Measurements from ENCODE around the gene C11orf58.

The C11orf58 gene

DNA sequence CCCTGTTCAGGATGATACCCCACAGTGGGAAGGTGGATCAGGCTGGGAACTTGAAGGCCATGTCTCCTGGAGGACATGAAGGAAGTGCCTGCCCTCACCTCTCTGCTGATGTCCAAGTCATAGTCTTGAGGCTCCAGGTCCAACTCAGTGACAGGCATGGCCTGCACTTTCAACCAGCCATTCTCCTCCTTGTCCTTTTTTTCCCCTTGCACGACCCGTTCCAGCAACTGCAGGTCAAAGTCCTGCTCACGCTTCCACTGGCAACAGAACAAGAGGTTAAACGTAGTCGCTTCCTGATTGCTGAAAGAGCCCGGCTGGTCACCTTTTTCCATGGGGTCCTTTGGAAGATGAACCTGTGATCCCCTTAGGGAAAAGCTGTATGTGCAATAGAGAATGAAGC is 47.7 kb downstream of the C11orf58 start:
- DNase-seq = no peak

DNA sequence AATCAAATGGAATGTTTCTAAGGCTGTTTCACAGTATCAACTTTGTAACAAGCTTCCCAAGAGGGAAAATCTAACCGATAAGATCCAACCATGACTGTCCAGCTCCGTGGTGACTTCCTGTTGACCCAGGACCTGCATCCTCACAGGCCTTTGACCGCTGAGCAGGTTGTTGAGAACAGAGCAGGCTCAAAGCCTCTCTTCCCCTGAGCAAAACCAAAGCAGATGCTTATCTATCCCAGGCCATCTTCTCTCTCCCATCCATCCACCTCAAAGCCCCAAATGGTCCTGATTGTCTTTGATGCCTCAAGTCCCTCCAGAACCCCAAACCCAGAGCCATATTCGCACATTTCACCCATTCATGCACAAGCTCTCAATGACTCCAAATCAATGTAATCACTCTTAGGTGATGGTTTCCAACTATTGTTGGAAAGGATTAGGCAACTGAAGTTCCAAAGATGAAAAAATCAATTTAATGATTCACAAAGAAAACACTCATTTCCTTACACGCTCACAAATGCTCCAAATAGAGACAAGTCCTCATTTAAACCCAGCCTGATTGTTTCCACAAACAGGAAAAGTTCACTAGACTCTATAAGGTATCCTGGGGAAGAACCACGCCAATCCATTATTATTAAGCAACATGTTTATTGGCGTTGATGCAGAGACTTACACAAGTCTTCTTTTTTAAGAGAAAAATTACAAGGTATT is 48.7 kb downstream of the C11orf58 start:
- DNase-seq = no peak

DNA sequence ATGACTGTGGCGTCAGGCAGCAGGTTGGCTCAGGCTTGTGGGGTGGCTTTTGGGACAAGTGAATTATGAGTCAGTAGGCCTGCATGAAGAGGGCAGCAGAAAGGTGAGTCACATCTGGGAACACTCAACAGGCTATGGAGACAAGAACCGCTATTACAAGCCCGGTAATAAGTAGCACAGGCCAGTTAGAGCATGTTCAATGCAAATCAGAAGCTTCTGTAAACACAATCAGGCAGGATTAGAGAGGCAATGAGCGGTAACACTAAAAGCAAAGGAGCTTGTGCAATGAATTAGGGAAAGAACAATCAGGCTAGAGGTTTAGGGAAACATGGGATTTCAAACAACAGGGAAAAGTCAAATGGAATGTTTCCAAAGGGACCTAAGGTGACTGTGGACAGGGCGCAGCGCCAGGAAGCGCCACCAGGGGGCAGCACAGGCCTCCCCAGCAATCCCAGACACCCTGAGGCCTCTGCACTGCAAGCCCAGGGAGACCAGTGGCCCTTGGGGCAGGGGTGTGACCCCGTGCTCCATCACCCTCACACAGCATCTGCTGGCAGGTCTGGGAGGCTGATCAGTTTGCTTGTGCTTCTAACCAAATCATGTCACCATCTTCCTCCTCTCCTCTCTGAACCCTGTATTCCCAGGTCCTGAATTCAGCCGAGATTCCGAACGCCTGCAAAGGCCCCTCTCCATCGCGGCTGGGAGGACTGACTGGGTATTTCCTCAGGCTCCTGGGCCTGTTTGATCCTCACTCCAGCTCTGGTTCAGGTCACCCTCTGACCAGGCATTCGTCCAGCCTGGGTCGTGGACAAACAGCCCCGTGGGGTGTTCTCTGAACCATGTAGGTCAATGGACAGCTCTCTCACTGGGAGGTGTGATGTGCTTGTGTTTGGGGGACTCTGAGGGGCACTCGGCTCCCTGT is 50.0 kb downstream of the C11orf58 start:
- peak; percentile 21 for DNase-seq

DNA sequence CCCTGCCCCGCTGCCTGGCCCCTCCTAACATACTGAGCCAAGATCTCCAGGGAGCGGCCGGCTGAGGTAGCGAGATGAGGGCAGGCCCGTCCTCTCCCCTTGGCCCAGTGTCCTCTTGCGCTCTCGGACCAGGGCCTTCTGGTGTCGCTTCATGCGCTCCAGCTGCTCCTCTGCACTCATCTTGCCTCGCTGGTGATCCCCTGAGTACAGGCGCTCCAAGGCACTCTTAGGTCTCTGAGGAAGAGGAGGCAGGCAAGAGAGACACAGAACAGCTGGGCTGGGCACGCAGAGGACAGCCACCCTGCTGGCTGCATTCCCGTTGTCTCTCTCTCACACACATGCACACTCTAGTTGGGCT is 50.6 kb downstream of the C11orf58 start:
- DNase-seq = no peak

DNA sequence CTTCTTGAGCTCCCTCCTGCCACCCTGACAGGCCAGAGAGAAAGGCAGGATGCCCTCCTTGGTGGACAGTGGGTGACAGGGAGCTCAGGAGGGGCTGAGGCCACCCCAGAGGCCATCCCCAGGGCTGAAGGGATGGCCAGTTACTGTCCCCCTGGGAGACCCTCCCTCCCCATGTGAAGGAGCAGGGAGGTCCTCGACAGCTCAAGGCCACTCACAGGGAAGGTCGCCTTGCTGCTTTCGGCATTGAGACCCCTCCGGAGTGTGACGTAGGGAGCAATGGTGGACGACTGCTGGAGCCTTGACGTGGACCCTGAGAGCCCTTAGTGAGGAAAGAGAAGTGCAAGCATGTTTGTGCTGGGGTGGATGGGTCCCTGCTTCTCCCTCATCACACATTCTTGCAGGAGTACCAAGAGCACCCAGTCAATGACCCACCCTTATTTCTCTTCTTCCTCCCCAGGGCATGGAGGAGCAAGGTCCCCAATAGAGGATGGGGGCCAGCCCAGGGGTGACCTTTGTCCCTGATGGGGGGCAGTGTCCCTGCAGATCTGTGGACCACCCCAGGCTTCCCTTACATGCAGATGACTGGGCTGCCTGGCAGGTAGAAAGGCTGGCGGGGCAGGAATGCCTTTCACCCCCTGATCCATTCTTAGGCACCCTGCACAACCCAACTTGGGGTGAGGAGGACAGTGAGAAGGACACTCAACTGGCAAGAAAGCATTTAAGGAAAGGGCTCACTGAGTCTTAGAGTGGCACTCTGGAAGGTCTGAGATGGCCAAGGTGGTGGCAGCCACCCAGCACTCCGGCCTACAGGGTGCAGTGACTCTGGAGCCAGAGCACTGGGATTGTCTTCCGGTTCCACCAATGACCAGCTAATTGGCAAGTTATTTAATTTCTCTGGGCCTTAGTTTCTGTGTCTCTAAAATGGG is 51.4 kb downstream of the C11orf58 start:
- no peak for DNase-seq

DNA sequence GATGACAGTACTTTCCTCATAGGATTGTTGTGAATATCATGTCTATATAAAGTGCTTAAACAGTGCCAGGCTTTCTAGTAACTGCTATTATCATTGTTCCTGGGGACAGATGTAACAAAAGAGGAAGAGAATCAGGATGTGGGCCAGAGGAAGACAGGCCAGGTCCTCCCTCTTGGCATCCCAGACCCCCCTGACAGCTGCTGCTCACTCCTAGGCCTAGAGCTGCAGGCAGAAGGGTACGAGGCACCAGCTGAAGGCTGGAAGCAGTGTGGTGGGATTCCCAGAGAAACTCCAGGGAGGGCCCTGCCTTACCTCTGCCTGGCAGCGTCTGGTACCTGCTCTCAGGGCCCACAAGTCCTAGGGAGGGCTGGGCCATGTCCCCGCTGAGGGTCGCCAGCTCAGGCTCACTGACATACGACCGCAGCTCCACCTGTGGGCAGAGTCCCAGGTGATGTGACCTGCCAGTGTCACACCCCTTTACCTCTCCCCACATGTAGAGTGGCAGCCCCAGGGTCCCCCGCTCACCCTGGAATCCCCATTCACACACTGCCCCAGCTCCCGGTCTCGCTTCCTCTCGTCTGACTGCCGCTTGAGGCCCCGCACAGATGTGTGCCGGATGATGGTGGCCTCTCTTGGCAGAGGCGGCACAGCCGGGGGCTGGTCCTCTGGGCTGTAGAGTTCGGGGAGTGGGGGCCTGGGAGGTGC is 52.2 kb downstream of the C11orf58 start:
- DNase-seq = no peak

DNA sequence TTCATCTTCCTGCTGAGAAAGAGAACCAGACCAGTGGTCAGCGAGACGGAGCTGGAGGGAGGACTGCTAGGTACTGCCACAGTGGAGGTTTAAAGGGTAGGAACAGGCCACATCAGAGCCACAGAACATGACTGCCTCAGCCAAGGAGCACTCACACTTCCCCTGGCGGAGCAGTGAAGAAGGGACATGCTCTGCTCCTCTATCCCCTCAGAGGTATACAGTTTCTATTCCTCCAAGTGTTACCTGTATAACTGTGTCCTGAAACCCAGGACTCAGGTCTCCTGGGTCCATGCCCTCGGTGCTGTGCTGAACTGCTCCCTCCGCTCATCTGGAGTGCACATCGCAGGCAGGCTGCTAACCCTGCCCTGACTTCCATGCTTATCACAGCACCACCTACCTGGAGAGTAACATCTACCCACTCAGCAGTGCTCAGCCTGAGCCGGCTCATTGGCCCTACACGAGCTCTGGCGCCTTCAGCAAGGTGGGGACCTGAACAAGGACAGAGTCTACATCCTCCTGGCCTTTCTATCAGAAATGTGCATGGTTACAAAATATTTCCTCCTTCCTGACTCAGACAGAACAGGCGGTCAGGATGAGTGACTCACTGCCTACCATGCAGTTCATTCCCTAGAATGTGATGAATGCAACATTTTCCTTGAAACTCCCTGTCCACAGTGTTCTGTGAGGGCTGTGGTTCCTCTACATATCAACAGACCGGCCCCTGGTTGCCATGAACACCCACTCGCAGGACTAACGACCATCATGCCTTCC is 52.9 kb downstream of the C11orf58 start:
- DNase-seq = no peak

DNA sequence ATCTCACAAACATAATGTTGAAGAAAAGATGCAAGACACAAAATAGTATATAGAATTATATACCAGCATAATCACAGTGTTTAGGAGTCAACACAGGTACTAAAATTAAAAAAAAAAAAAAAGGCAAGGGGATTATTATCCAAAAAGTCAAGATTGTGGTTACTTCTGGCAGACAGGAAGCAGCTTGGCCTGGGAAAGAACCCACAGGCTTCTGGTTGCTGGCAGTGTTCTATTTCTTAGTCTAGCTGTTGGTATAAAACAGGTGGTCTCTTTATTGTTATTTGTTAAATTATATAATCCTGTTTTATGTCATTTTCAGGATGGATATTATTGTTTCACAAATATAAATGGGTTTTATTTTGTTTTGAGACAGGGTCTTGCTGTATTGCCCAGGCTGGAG is 54.0 kb downstream of the C11orf58 start:
- no peak for DNase-seq

DNA sequence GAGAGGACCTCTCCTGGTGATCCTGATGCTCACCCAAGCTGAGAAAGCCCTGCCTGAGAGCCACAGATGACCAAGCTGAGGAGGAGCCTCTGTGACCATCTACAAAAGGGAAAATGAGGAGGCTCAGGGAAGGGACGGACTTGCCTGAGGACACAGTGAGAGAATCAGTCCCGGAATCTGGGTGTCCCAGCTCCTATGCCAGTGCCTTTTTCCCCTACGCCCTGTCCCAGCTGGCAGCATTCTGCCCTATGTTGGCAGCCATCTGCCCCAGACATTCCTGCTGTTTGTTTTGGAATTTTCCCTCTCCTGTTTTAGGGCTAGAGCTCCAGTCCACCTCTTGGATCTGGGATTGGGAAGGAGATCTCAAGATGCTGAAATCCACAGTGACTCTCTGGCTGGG is 54.6 kb downstream of the C11orf58 start:
- DNase-seq = no peak

DNA sequence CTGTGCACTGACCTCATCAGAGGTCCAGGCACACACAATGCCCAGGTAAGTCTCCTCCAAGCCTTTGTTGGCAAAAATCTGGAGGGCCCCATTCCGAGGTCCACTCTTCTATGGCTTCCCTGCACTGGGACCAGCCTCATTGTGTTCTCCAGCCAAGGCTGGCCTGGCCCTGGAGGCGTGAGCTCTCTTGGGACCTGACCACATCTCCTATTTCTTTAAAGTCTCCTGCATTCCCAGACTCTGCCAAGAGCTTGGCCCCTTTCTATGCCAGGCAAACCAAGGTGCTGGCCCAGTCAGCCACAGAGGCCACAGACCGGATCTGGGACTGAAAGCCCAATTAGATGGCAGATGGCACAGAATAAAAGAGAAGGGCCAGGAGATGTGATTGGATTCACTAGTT is 55.1 kb downstream of the C11orf58 start:
- DNase-seq = no peak

DNA sequence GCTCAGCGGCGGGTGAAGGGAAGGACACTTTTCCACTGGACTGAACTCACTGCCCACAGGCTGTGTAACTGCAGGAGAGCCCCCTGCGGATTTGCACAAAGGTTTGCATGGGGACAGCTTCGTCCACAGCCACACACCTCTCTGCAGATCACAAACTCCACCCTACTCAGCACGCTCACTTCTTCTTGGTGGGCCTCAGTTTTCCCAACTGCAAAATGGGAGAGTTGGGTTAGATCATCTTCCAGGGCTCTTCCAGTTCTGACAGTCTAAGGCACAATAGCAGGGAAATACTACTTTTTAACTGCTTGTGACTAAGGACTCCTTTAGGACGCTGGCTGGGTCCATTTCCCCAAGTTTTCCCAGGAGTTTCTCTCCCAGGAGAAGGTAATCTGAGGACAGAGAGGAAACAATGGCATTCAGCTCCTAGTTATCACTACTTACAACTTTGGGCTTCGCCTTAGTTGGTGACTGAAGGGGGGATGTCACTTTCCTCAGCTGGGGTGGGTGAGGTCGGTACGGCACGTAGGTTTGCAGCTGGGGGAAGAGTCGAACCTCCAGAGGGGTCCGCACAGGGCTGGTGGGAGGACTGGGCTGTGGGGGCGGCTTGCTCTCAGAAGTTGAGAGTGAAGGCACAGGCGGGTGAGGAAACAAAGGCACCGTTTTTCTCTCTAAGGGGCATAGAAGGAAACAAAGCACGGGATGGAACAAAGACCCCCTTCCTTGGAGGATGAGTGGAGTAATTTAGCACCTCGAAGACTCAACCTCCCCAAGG is 55.8 kb downstream of the C11orf58 start:
- DNase-seq = no peak

DNA sequence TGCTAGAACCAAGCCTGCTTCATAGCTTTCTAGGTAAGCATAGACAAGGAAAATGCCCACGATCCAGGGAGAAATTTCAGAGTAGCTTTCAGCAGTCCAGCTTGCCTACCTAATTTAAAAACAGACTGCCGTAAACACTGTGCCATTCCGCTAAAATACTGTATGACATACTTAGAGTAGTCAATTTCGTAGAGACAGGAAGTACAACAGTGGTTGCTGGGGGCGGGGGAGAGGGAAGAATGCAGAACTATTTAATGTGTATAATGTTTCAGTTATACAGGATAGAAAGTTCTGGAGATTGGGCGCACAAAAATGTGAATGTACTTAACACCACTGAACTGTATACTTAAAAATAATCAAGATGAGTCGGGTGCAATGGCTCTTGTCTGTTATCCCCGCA is 56.7 kb downstream of the C11orf58 start:
- DNase-seq = no peak

DNA sequence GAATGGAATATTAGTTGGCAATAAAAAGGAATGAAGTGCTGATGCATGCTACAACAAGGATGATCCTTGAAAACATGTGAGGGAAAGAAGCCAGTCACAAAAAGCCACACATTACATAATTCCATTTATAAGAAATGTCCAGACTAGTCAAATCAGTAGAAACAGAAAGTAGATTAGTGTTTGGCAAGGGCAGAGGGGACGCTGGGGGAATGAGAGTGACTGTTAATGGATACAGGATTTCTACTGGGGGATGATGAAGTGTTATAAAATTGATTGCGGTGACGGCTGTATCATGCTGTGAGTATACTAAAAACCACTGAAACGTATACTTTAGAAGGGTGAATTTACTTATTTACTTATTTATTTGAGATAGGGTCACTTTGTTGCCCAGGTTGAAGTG is 57.9 kb downstream of the C11orf58 start:
- DNase-seq = no peak

DNA sequence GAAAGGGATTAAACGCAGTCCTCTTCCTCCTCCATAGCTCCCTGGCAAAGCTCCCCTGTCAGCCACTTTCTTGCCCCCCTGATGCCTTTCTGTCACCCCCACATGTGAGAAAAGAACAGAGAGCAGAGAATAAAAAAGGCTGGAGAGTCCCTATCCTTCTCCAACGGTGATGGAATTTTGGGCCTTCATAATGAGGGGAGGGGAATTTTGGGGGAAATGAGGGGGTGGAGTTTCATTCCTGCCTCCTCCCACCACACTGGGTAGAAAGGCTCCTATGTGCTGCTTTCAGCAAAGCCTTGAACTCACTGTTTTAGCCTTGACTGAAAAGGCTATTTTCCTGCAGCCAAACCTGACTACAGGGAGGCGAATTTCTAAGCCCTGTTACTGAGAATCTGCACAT is 59.3 kb downstream of the C11orf58 start:
- DNase-seq = no peak

DNA sequence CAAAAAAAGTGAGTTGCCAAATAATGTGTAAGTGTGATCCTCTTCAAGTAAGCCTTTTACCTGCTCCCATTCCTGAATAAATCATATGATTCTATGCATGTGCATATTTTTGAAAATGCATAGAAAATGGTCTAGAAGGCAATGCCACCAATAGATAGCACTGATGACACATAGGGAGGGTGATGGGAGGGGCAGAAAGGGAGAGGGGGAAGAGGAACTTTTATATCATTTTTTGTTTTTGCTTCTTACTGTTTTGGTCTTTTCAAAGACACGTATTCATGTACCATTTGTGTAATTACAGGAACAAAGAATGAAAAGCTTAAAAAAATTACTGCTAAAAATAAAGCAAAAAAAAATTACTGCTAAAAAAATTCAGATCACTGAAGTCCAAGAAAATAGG is 60.8 kb downstream of the C11orf58 start:
- DNase-seq = no peak

DNA sequence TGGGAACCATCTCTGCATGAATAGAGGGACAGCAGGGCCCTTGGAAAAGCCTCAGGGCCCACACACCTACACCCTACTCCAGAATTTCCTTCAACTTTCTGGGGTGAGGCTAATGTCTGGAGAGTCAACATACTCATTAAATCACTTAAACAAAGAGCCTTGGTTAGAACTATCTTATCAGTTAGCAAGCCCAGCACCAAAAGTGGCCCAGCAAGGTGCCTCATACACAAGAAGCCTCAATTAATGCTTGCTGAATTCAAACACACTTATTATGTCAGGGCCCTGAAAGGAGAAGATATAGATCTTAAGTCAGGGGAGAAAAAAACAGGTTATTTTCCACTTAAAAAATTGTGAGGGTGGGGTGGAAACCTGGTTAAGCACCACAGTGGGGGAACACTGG is 61.4 kb downstream of the C11orf58 start:
- DNase-seq = no peak

DNA sequence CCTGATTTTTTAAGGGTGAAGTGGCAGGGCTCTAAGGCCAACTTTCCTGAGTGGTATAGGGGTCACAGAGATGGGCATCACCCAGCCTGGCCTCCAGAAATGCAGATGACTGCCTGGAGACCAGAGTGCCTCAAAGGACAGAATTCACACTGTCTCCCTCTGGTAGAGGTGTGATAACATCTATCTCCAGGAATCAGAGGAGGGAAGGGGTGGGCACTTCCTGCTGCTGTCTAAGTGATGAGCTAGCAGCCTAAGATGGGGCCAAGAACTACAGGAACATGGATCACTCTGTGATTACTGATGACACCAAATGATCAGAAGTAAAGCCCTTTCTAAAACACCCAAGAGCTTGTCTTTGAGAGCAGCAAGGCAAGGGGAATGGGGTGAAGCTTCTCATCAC is 61.9 kb downstream of the C11orf58 start:
- DNase-seq = no peak

DNA sequence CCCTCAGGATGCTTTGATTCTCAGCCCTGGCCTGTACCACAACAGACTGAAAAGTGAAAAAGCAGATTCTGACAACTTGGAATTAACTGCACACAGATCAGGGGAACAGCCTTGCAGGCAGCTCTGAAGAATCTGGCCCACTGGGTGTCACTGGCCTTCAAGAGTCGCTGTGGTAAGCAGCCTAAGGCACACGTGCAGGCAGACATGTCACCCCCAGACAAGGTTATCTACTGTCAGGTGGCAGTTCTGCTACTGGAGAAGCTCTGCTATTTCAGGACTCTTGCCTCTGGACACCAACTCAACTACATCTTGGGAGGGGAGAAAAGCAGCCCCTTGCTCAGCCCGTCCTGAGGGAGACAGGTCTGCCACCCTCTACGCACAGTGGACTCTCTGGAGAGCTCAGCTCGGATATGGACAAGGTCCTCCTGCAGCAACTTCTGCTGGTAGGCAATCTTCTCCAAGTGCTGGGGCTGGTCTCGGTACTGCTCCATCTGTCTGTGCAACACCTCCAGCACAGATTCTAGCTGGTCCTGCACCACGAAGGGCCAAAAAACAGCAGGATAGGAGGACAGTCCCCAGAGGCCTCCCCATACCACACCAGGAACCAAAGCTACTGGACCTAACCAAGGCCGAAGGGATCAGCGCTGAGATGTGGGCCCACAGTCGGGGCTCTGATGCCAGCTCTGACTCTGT is 63.0 kb downstream of the C11orf58 start:
- no peak for DNase-seq

DNA sequence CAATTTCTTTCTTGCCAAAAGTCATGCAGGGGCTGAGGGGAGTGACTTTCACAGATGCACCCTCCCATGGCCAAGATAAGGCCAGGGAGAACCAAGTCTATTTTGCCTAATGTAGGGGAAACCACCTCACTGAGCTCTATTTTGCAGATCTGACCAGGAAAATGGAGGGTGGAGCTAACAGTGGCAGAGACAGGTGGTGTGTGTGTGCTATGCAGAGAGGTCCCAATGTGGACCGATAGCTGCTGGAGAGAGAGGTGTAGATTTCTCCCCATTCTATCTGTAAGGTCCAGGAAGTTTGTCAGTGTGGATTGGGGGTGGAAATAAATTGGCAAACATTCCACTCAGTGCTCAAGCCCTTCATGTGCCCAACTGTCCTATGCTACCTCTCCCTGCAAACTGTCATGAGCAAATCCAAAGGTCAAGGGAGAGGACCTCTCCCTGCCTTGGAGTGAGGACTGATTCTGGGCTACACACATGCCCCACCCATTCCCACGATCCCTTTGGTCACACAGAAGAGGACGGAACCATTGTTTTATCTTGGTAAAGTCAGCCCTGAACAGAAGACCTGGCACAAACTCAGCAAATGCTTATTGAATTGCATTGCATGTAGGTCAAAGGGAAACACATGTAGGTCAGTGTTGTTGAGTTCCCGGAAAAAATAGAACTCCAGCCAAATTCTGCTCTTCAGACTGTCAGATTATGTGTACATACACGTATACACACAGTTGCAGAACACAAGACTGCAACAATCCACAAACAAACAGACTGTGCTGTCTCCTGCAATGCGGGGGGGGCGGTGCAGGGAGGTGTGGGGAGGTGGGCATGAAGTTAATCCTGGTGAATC is 65.9 kb downstream of the C11orf58 start:
- DNase-seq = no peak

DNA sequence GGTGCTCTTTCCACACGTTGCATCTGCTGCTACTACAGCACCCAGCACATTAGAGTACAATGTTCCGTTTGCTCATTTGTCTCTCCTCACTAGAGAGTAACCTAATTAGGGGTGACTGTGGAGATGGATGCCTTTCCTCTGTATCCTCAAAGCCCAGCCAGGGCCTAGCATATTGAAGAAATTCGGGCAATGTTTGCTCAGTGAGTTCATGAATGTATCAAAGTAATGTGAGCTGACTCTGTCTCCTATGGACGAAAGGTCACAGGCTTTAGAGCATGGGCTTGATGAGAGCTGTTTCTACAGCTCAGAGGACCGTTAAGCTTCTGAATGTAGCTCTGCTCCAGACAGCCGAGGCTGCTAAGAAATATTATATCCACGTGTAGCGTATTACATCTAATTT is 67.5 kb downstream of the C11orf58 start:
- no peak for DNase-seq
